GM18498 (cell line): ENCODE results near the gene IL1RAPL2.
A peak's percentile ranks its signal among the peaks of the same experiment; 100 is the strongest.
"Not testable (repeated sequence)": the region's sequence is repeated elsewhere in the genome, so short reads cannot be mapped to it uniquely, and the experiment has no call there.

Experiments
- ATAC-seq: cut with Tn5 transposase; IDR thresholded peaks from one replicate; pipeline ENCODE4 v1.9.1; 2021; ENCODE audit warnings: mild to moderate bottlenecking, moderate library complexity; ENCODE audit not compliant: unreplicated experiment

Gene IL1RAPL2

DNA sequence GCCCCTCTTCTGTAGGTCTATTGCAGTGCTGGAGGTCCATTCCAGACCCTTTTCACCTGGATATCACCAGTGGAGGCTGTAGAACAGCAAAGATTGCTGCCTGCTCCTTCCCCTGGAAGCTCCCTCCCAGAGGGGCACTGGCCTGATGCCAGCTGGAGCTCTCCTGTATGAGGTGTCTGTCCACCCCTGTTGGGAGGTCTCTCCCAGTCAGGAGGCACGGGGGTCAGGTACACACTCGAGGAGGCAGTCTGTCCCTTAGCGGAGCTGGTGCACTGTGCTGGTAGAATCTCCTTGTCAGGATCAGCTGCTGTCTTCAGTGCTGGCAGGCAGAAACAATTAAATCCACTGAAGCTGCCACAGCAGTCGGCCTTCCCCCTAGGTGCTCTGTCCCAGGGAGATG, 276.6 kb downstream of the IL1RAPL2 start:
- no peak for ATAC-seq

DNA sequence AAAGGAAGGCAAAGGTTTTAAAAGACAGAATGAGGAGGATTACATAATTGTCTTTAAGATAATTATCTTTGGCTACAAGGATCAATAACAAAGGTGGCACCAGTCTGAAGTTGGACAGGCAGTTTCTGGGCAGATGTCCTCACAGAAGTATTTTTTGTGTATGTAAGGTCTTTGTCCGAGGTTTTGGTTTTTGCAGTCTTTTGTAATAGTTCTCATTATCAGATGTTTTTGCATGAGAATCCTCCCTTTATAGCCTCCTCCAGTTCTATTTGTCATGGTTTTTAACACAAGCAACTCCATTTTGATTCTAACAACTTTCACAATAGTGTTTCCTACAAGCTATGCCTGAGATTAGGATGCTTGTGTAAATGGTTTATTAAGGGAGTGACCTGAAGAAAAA, 286.2 kb downstream of the IL1RAPL2 start:
- no peak for ATAC-seq

DNA sequence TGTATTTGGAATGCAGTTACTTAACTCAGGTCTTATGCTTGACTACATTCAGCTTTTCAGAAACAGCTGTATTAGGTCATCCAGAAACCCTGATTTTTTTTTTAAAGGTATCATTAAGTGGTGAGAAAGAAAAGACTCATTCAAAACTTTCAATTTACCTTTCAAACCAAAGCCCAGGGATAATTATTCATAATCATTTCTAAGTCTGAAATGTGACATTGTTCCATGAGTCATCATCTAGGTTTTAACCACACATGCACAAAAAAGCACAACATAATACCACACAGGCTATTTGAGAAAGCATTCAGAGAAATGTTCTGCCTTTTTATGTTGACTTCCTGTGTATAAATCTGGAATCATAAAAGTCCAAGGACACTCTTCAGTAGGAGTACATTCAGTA, 288.2 kb downstream of the IL1RAPL2 start:
- no peak for ATAC-seq

DNA sequence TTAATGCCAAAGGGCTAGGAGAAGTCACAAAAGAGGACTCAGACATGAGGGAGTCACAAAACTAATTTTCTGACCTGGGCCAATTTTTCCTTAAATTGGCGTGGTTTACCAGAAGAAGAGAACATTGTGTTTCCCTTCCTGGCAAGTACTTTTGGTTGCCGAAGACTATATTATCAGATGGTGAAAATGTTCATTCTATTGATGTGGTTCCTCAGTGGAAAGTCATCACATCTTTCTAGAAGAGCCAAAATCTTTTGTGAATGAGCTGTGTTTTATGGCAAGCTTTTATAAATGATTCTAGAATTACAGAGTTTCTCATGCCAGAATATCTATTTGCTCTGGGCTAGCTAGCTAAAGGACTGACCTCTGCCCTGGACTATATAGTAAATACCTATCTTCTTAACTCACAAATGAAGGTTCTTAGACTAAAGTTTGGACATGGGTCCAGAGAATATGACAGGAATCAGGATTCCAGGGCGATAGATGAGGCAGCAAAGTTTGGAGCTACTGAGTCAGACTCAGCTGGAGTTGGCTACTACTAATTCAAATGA, 288.9 kb downstream of the IL1RAPL2 start:
- ATAC-seq: no peak

DNA sequence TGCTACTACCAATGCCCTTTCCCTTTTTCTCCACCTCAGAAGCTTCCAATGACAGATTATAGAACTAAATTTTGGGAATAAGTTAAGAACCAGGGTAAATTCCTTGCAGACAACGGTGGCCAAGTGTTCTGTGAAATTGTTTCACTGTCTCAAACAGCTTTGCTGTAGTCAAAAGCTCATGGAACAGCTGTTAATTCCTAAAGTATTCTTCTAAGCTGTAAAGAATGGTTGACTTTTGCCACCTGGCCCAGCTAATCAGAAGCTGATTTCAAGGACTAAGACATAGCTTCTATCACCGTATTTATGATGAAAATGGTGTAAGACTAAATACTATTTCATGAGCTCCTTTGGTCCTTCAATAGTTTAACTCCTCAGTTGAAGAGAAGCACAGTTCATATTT, 297.5 kb downstream of the IL1RAPL2 start:
- ATAC-seq: no peak

DNA sequence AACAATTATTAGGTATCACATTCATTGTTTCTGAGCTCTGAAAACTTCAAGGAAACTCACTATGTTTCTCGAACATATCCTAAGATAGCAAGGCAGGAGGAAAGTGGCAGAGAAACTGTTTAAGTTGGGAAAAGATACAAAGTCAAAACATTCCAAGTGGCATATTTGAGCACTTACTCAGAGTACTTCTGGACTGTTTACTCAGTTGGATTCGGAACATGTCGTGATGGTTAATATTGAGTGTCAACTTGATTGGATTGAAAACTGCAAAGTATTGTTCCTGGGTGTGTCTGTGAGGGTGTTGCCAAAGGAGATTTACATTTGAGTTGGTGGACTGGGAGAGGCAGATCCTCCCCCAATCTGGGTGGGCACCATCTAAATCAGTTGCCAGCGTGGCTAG, 298.3 kb downstream of the IL1RAPL2 start:
- ATAC-seq: no peak

DNA sequence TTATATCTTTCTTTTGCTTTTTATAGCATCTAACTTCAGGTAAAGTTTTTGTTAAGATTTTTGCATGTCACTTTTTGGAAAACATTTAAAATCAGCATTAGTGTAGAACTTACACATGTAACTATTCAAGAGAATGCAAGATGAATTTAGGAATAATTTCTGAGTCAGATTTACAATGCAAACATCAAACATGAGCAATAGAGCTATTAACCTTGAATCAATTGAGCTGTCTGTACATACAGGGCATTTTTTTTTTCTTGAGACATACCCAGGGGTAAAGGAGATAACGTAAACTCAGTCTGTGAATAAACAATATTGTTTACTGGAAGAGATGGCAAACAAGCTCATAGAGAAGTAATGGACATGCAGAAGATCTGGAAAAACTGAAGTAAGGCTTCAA, 311.5 kb downstream of the IL1RAPL2 start:
- ATAC-seq: no peak

DNA sequence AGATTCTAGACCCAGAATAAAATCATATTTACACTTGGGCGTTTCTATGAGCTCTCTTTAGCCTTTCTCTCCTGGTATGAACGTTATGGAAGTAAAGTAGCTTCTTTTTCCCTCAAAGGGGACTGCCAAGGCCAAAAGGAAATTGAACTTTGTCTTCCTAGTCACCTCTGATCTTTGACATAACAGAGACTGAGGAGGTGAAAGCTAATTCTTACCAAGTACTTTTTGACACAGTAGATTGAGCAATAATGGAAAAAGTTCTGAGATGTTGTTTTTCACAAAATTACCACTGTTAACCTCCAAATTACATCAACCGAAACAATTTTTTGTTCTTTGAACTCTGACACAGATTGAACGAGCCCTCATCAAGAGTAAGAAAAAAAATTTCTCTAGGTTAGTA, 336.1 kb downstream of the IL1RAPL2 start:
- no peak for ATAC-seq

DNA sequence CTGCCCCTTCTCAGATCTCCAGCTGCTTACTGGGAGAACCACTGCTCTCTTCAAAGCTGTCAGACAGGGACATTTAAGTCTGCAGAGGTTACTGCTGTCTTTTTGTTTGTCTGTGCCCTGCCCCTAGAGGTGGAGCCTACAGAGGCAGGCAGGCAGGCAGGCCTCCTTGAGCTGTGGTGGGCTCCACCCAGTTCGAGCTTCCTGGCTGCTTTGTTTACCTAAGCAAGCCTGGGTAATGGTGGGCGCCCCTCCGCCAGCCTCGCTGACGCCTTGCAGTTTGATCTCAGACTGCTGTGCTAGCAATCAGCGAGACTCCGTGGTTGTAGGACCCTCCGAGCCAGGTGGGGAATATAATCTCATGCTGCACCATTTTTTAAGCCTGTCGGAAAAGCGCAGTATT, 343.7 kb downstream of the IL1RAPL2 start:
- ATAC-seq: not testable (repeated sequence)

DNA sequence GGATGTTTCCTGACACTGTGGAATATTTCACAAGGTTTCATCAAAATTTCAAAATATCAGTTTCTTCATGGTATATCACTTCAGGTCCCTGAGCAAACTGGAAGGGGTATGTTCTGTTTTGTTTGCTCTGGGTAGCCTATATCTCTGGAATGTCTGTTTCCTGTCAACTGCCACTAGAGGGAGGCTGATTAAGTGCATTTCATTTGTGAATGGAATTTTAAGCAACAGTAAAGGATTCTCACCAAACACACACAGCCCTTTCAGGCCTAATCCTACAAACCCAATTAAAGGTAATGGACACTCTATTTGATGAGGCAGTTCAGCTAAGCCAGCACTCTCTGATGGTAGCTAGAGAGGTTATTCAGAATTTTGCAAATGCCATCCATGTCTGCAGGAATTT, 347.3 kb downstream of the IL1RAPL2 start:
- ATAC-seq: no peak

DNA sequence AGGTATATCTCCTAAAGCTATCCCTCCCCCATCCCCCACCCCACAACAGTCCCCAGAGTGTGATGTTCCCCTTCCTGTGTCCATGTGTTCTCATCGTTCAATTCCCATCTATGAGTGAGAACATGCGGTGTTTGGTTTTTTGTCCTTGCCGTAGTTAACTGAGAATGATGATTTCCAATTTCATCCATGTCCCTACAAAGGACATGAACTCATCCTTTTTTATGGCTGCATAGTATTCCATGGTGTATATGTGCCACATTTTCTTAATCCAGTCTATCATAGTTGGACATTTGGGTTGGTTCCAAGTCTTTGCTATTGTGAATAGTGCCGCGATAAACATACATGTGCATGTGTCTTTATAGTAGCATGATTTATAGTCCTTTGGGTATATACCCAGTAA, 348.7 kb downstream of the IL1RAPL2 start:
- ATAC-seq: not testable (repeated sequence)

DNA sequence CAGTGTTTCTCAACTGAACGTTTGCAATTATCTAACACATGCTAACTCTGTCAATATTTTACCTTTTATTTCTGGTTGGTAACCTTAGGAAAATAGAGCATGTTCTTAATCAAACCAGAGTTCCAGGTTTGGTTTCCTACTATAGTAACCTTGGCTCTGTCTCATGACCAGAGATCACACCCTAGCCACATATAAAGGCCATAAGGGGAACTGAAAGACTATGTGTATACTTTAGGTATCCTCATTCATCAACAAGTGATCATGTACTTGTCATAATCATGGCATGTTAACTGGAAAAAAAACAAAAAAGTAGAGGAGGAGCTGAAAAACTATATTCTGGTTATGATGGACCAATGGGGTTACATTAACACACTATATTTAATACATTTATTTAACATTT, 352.1 kb downstream of the IL1RAPL2 start:
- ATAC-seq: peak; percentile 57

DNA sequence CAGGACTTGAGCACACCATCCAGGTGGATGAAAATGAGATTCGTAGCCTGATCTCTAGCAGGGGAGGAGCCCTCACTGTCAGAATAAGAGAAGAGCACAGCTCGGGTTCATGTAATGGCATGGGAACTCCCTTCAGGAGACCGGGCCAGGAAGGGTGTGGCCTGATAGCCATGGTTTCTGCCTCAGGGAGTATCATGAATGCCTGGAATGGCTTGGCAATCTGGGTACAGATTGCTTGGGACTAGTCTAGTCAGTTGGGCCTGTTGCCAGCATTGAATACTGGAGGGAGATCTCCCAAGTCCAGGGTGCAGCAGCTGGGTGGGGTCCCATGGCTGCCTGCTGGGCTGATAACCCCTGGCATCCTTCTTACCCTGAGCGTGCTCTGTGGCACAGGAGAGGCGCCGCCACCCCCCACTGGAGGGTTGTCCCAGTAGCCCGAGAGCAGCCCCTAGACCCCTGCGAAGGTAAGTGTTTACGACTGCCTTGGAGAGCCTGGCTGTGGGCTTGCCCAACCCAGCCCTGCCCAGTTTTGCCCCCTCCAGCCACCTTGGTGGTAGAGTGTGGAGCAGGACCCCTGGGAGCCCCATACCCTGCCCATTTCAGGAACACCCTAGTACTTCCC, 355.7 kb downstream of the IL1RAPL2 start:
- no peak for ATAC-seq

DNA sequence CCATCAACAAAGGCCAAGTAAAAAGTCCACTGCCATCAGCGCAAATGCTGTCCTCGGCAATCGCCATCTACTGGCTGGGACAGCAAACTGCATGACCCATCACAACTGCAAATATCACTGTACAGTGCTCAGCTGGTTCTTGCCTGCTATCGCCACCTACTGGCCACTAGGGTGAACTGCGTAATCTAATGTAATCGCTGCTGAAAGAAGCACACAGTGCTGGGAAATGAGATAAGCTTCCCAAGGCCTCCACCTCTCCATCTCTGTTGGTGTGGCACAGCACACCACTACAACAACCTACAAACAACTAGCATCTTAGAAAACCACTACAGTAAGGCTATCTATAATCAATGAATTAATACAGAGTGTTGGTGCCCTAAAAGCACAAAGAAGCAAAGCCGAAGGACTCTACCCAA, 356.2 kb downstream of the IL1RAPL2 start:
- ATAC-seq: peak; percentile 98

DNA sequence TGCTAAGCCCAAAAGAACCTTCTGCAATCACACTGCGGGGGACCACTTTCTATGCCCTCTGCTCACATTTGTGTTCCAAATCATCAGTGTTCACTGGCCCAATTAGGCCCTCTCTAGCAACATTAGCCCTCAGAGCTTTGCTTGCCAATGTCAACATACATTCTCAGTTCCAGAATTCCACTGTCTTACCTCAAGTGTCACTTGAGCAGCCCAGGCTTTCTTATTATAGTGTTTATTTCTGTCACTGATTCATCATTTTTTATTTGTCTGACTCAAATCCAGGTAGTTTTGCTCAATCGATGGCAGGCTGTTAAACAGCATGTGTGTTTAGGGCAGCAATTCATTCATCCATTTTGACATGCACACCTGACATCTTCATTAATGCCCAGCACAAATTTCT, 363.3 kb downstream of the IL1RAPL2 start:
- no peak for ATAC-seq

DNA sequence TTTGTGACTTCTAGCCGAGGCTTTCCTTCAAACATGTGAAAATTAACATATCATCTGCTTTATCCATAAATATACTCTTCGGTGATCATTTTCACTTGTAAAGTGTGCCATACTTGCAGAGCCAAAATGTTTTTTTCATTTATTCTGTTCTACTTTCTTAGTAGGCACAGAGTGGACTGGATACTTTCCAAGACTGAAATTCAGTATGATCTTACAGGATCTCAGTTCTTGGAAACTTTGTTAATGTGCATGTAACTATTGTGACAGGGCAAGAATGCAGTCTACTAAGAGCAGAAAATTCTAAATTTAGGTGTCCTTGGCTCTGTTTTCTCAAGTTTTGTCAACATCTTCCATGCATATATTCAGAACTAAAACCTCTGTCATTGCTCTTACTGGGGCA, 369.6 kb downstream of the IL1RAPL2 start:
- ATAC-seq: no peak

DNA sequence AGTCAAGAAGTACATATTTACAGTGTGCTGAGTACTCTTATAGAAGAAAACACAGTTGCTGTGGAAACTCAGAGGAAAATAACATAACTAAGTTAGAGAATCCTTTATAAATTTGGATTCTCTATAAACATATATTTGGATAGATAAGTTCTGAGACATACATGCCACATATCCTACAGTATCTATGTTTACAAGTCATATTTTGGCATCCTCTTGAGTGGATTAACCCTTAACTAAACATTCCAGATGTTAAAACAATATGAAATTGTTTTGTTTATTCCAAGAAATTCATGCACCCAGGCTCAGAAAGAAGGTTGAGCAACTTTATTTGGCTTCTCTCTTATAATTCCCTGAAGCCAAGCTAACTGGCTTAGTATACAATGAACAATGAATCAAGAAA, 387.3 kb downstream of the IL1RAPL2 start:
- ATAC-seq: no peak

DNA sequence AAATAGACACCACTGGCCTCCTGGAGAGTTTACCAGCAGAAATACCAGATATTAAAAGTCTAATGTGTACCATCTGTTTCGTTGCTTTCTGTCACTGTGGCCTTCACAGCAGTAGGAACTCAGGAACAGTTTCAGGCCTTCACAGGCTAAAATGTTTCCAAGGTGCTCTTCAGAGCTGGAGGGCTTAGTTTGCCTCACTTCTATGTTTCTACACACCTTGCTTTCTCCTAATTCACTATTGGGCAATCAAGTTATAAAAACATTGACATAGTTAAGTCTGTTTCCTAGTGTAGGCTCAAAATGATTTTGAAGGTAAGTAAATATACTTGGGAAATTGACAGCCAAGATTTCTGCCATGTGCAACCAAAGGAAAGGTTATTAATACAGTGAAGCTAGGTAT, 395.9 kb downstream of the IL1RAPL2 start:
- no peak for ATAC-seq

DNA sequence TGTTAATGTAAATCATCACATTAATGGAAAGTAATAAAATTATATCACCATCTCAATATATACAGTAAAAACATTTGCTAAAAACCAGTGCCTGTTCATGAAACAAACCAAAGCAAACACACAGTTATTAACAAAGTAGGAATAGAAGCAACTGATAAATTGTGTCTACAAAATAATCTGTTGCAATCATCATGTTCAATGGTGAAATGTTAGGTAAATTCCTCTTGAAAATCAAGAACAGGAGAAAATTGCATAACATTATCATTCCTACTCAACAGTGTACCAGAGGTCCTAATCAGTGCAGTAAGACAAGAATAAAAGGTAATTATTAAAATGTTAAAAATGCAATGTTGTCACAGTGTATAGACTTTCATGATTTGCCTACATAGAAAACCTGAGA, 402.2 kb downstream of the IL1RAPL2 start:
- no peak for ATAC-seq

DNA sequence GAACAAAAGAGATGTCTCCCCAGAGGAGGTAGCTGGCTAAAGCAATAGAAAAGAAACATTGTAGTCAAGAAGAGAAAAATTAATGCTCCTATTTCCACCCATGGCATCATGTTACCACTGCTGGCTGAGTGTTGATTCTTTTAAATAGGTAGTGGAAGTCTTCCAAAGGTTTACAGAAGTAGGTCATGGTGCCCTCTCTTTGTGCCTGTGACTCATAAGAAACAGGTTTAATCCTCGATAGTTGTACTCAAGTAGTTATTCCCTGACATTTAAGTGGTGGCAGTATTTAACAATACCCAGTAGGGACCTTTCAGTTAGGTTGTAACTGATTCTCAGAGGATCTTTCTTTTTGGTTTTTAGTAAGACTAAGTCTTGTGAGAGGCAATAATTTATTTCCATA, 406.7 kb downstream of the IL1RAPL2 start:
- no peak for ATAC-seq

DNA sequence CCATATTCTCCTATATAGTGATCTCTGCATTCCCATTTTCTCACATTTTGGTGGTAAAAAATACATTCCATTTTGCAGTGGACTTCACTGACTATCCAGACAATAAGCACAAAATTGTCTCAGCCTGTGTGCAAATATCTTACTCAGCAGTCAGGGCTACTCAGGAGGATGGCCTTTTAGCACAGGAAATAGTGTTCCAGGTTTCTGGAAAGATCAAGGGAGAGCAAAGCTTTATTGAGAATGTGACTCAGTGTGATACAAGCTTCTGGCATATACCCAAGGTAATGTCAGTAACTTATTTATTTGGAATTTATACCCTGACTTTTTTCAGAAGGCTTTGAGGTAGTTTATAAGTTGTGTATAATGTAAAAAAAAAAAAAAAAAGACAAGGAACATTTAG, 421.1 kb downstream of the IL1RAPL2 start:
- no peak for ATAC-seq

DNA sequence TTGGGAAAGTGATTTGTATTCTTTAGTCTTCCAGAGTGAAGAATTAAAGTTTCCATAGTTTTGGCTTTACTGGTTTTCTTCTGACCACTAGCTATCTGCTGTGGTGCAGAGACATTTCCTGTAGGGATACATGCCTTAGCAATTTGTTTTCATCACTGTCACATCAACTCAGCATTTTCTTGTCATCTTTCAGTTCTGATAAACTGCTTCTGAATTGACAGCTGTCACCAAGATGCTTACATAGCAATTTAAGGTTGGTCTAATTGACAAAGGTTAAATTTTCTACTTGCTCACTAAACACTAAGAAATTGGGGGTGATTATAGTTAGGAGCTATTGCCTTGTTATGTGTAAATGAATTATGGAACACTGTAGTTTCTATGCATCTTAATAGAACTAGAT, 422.0 kb downstream of the IL1RAPL2 start:
- ATAC-seq: no peak

DNA sequence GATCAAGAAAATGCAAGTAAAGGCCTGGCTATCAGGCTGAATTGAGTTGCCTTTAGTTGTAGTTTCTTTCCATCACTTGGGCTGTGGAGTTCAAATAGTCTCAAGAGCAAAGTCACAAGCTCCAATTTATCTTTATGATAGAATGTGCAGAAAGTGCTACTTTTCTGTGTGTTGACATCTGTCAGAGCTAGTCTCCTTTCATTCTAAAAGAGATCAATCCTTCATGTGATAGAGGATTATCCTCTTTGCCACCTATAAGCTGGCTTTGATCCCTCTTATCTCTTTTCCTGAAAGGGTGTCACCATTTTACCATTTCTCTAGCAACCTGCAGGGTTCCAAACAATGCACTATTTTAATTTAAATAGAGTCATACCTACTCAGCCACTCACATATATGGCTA, 429.5 kb downstream of the IL1RAPL2 start:
- ATAC-seq: no peak
